ENCODE data around the gene MAP2K3.

The MAP2K3 gene

GRCh38 chr17:21284319-21285163 lies at the start of gene MAP2K3:
TSS of gene MAP2K3 (plus strand) at chr17:21284711. CDS start at chr17:21284921, 210 bp downstream.
- DNase-seq: peak; percentile 99

DNA sequence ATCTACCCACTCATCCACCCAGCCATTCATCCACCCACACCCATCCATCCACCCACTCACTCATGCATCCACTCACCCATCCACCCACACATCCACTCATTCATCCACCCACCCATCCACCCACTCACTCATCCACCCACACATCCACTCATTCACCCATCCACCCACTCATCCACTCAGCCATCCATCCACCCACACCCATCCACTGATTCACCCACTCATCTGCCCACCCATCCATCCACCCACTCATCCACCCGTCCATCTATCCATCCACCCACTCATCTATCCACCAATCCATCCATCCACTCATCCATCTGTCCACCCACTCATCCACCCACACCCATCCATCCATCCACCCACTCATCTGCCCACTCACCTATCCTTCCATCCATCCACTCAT lies 48.6 kb upstream of the MAP2K3 start:
- no peak for DNase-seq

- DNase-seq: peak; percentile 19
Observed at GRCh38 chr17:21239680-21240368, 44.7 kb upstream of the MAP2K3 start.

GRCh38 chr17:21240369-21241055 lies 44.0 kb upstream of the MAP2K3 start:
- no peak for DNase-seq

DNA sequence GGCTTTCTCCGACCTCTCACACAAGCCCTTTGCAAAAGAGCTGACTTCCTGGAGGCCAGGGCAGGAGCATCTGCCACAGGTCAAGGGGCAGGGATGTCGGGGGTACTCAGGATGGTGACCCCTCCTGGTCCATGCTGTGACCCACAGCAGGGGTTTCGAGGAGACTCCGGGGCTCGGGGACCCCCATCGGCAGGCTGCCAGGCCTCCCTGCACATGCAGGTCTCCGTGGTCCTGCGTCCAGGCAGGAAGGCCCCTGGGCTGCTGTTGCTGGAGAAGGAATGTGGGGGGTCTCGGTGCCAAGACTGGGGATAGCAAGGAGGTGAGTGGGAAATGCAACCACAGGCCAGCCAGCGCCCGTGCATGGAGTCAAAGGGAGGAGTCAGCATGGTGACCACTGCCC lies 42.9 kb upstream of the MAP2K3 start:
- no peak for DNase-seq

- DNase-seq: no peak
Observed at GRCh38 chr17:21242026-21242697, 42.3 kb upstream of the MAP2K3 start.

DNA sequence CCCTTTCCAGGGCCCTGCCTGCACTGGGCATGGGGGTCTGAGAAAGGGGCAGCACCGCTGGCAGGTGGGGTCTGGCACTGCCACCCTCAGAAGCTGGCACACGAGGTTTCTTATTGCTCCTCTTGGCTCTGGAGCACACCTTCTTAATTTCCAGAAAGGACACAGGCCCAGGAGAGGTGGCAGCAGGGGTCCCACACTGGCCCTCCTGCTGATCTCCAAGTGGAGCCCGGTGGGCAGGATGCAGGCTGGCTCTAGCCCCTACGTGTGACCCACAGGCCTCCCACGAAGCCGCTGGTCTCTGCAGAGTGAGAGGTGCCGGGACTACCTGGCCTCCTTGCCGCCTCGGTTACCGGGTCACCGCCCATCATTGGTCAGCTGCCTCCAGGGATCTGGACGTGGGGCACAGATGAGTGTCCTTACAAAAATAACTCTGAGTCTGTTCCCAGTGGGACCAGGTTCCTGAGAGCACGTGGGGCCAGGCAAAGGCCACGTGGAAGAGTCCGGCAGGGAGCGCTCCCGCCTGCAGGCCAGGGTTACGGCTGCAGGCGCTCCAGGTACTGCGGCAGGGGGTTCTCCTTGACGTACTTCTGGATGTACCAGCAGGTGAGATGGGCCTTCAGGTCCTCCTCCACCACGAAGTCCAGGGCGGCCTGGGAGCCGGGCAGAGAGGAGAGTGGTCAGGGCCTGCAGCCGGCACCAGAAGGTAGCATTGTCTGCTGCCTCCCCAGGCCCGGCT lies 41.6 kb upstream of the MAP2K3 start:
- no peak for DNase-seq

DNA sequence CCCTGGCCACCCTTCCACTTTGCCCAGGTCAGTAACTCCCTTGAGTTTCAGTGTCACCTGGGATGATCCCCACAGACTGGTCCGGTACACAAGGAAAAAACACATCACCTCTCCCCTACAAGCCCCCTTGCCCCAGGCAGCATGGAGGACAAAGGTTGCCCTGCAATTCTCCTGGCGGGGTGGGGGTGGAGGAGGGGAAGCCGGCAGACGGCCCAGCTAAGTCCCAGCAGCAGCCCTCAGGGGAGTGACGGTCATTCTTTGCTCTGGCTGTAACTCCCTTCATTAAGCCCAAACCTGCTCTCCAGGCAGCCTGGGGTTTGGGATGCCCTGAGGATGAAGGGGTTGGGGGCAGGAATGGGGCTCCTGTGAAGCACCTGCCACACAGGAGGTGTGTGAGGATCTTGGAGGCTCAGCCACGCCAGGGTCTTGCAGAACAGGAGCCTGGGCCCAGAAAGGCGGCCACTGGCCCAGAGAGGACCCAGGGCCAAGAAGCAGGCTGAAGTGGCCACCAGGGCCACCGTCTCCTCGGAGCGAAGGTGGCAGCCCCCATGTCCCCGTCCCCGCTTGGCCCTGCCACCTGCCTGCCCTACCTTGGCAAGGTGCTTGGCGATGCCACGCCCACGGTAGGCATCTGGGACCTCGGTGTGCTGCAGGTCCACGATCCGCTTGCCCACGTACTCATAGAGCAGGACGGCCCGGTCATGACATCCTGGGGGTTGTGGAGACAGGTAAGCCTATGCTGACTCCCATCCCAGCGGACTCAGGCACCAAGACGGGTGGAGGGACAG lies 40.8 kb upstream of the MAP2K3 start:
- DNase-seq: no peak

DNA sequence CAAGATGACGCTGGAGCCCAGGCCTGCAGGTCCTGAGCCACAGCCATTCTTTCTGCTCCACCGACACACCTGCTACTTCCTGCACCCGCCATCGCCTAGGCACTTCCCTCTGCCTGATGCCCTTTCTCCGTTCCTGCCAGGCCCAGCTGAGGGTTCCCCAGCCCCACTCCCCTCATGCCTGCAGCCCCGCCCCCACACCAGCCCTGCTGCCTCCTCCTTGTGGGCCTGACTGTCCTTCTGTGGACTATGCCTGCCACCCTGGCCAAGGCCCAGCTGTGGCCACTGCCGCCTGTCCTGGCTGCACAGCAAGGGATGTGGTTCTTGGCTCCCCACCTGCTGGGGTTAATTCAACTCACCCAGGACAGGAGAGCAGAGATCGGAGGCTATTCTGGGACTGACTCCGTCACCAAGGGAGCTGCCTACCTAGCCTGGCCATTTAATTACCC lies 38.8 kb upstream of the MAP2K3 start:
- DNase-seq: no peak

GRCh38 chr17:21246698-21247097 lies 37.8 kb upstream of the MAP2K3 start:
- DNase-seq: no peak

GRCh38 chr17:21247552-21248258 lies 36.8 kb upstream of the MAP2K3 start:
- no peak for DNase-seq

DNA sequence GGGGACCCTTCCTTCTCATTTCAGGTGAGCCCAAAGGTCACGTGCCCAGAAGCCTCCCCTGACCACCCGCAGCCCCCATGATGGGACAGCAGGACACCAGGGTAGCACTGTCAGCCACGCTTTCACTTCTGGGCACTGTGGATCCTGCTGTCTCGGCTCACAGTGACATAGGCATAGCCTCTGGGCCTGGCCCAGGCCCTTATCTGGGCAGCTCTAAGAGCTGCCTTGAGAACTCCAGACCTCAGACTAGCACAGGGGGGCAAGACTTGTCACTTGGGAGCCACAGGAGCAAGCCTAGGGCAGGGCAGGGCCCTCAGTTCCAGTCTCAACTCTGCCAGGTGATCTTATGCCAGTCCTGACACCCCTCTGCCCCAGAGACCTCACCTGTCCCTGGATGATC lies 36.0 kb upstream of the MAP2K3 start:
- DNase-seq: no peak

- no peak for DNase-seq
Observed at GRCh38 chr17:21249086-21249795, 35.3 kb upstream of the MAP2K3 start.

- no peak for DNase-seq
Observed at GRCh38 chr17:21249920-21250703, 34.4 kb upstream of the MAP2K3 start.

GRCh38 chr17:21250854-21251253 lies 33.7 kb upstream of the MAP2K3 start:
- no peak for DNase-seq

DNA sequence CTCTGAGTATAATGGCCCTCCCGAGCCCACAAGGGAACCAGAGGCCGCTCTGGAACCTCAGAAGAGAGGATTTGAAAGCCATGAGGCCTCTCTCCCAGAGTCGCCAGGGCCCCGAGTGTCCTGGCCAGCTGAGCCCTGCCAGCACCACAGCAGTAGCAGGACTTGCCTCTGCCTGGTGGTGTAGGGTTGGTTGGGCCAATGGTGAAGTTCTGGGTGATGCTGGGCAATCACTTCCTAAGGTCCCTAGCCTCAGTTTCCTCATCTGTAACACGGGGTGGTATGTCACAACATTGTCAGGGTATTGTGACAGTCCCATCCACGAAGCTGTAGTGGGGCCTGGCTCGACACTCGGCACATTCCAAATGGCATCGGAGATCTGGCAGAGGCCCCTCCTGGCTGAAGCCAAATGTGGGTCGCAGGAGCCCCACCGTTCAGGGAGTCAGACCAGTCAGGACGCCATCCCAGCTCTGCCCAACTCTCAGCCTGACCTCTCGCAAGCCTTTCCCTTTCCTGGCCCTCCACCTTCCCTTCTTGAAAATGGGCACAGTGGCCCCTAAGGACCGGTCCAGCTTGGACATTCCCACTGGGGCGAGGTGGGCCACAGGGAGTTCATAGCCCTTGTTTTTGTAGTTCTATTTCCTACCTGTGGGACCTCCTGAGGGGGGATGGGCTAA lies 33.0 kb upstream of the MAP2K3 start:
- DNase-seq: no peak

- no peak for DNase-seq
Observed at GRCh38 chr17:21252289-21252795, 32.2 kb upstream of the MAP2K3 start.

Measured in activated CD4-positive, alpha-beta T cell treated with anti-CD3 and anti-CD28 coated beads, Interleukin-2, Interleukin-6, amounts not matched to agents 100 ng/mL and 50 ng/mL, durations not matched to agents 16 hours and 8 hours (primary cell).